B cell (primary cell): Measurements from ENCODE around the gene TSFM. TPM values are rescaled to one million over a fixed set of nuclear protein-coding genes. Genes with fewer than 3 reads are reported as not detected.

Source experiments
- ATAC-seq: fragments of 200-7000 bp; cut with Tn5 transposase; one replicate; pipeline ENCODE4 v1.10.0; 2021; ENCODE audit warnings: low read depth, mild to moderate bottlenecking, moderate number of reproducible peaks, moderate library complexity
- CTCF ChIA-PET: fragments of 350-600 bp; sonication (Branson Sonifier 250); formaldehyde crosslinking; loops from one replicate; lab custom pipeline; 2021; ENCODE audit warnings: antibody characterized with exemption, inconsistent platforms; lab: Charles Lee
- POLR2A ChIA-PET: fragments of 350-600 bp; sonication (Branson Sonifier 250); formaldehyde crosslinking; loops from one replicate; lab custom pipeline; 2021; ENCODE audit warnings: antibody characterized with exemption; lab: Charles Lee
- DNase-seq: peaks from one replicate; pipeline ENCODE4 v3.0.0; 2013
- H2AFZ ChIP-seq: 2 replicates; pipeline ENCODE4 v1.6.1; 2012; ENCODE audit warnings: mild to moderate bottlenecking, low read depth, low read length; ENCODE audit not compliant: insufficient read depth, poor library complexity, severe bottlenecking
- H3K27ac ChIP-seq, 2 donors: 1 replicate in 1 of 2; 2 replicates in 1 of 2; pipeline ENCODE4 v1.5.1; 2012 to 2013; ENCODE audit warnings: low read length in 2 of 2, mild to moderate bottlenecking in 2 of 2, moderate library complexity in 1 of 2
- H3K27me3 ChIP-seq, 4 experiments: fragments of 200-600 bp in 1 of 4; sonication (generic) in 1 of 4; replicated peaks in 1 of 4; 1 replicate in 2 of 4; 2 replicates in 2 of 4; pipeline versions ENCODE4 v1.6.1 to v1.7.0; 2013 to 2016; ENCODE audit warnings: low read length in 3 of 4, mild to moderate bottlenecking in 2 of 4, mixed read lengths in 1 of 4, moderate library complexity in 1 of 4; ENCODE audit not compliant: insufficient read depth in 4 of 4, control insufficient read depth in 3 of 4; ENCODE audit errors: control extremely low read depth in 1 of 4
- H3K36me3 ChIP-seq, 2 experiments: replicated peaks in 1 of 2; 1 replicate in 1 of 2; 2 replicates in 1 of 2; pipeline versions ENCODE4 v1.6.1 to v1.7.1; 2013; ENCODE audit warnings: low read length in 1 of 2; ENCODE audit not compliant: insufficient read depth in 2 of 2, control insufficient read depth in 1 of 2; ENCODE audit errors: control extremely low read depth in 1 of 2, extremely low read depth in 1 of 2
- H3K4me1 ChIP-seq, 2 donors: fragments of 200-600 bp in 1 of 2; sonication (generic) in 1 of 2; 1 replicate in 1 of 2; 2 replicates in 1 of 2; pipeline versions ENCODE4 v1.5.1 to v1.6.1; 2013 to 2017; ENCODE audit warnings: low read length in 2 of 2; ENCODE audit not compliant: control insufficient read depth in 2 of 2, insufficient read depth in 2 of 2
- H3K4me2 ChIP-seq: replicated peaks from 2 replicates; pipeline ENCODE3; 2012; ENCODE audit warnings: mild to moderate bottlenecking, low read depth, low read length; ENCODE audit not compliant: poor library complexity, severe bottlenecking
- H3K4me3 ChIP-seq, 5 experiments: fragments of 200-600 bp in 1 of 5; sonication (generic) in 1 of 5; 1 replicate in 3 of 5; 2 replicates in 2 of 5; pipeline versions ENCODE4 v1.5.1 to v1.7.0; 2011 to 2016; ENCODE audit warnings: low read length in 4 of 5, mild to moderate bottlenecking in 4 of 5, low read depth in 2 of 5, control low read depth in 1 of 5, moderate library complexity in 1 of 5; ENCODE audit not compliant: insufficient read depth in 1 of 5; ENCODE audit errors: control extremely low read depth in 1 of 5, extremely low read depth in 1 of 5
- H3K79me2 ChIP-seq: fragments of 200-600 bp; sonication (generic); one replicate; pipeline ENCODE4 v1.6.0; 2016; ENCODE audit warnings: low read length; ENCODE audit not compliant: control insufficient read depth, insufficient read depth
- H3K9ac ChIP-seq: fragments of 200-600 bp; sonication (generic); 2 replicates; pipeline ENCODE4 v1.6.1; 2017; ENCODE audit warnings: mild to moderate bottlenecking, low read length, moderate library complexity
- H3K9me3 ChIP-seq, 3 donors: one replicate each; pipeline versions ENCODE4 v1.6.1 to v1.7.1; 2013; ENCODE audit warnings: low read length in 2 of 3; ENCODE audit not compliant: control insufficient read depth in 2 of 3, insufficient read depth in 1 of 3; ENCODE audit errors: control extremely low read depth in 1 of 3
- H4K20me1 ChIP-seq: 2 replicates; pipeline ENCODE4 v1.6.0; 2012; ENCODE audit warnings: mild to moderate bottlenecking, low read length; ENCODE audit not compliant: insufficient read depth, control insufficient read depth, poor library complexity, severe bottlenecking
- H3K27ac Mint-ChIP-seq: one replicate; pipeline ENCODE4 v1.8.0; 2021; ENCODE audit warnings: mixed read lengths
- H3K27me3 Mint-ChIP-seq: one replicate; pipeline ENCODE4 v1.8.0; 2021; ENCODE audit warnings: mixed read lengths
- H3K4me1 Mint-ChIP-seq: one replicate; pipeline ENCODE4 v1.8.0; 2021; ENCODE audit warnings: mixed read lengths
- H3K4me3 Mint-ChIP-seq: one replicate; pipeline ENCODE4 v1.8.0; 2021; ENCODE audit warnings: mixed read lengths
- H3K9me3 Mint-ChIP-seq: one replicate; pipeline ENCODE4 v1.8.0; 2022; ENCODE audit warnings: mixed read lengths; ENCODE audit not compliant: insufficient read depth
- EZH2 ChIP-seq: IDR thresholded peaks from 2 replicates; pipeline ENCODE4 v1.6.1; 2012; ENCODE audit warnings: borderline replicate concordance, low read depth, mild to moderate bottlenecking, moderate library complexity, low read length; ENCODE audit not compliant: insufficient read depth, poor library complexity, severe bottlenecking
- WGBS: methylation state at CpG from one replicate; pipeline ENCODE4 v1.1.5; 2013; ENCODE audit warnings: missing lambda C conversion rate; ENCODE audit not compliant: insufficient coverage; 5-methylcytosine and 5-hydroxymethylcytosine counted together
- intact Hi-C: fragments of 100-400 bp; cut with micrococcal nuclease; formaldehyde crosslinking; loops from one replicate; pipeline ENCODE4 v1.10.0; 2022
- polyA plus RNA-seq: library from polyadenylated mRNA; depleted of rRNA; stranded (reverse); fragments of >200 nt; gene quantifications from 2 replicates; pipeline ENCODE4 v1.2.3, GENCODE V29; 2012
- total RNA-seq, 2 donors: library from RNA; stranded (reverse); fragments of 120-200 nt in 1 of 2; gene quantifications; 1 replicate in 1 of 2; 2 replicates in 1 of 2; pipeline versions ENCODE4 v1.2.3 to v1.2.4, GENCODE V29; 2013 to 2022
- TF ChIP-seq, protein P1 (sequence below): fragments of 200-600 bp; IDR thresholded peaks from one replicate; pipeline ENCODE4 v1.8.0; 2022; ENCODE audit warnings: antibody characterized with exemption, mild to moderate bottlenecking

TSFM gene
- total and polyA plus RNA-seq, 2 donors (not counting 1 experiment from before 2014, with no cell fraction given), result 5.6 to 20.9 TPM

GRCh38 chr12:57744777-57745484 lies 37.7 kb upstream of the TSFM start, which contains the start of gene TSPAN31:
TSS of gene TSPAN31 (plus strand) at chr12:57745039. CDS start at chr12:57745155, 116 bp downstream.
- peak within 1 kb of the TSS; percentile 92 for H3K4me3 Mint-ChIP-seq
- H3K27me3 Mint-ChIP-seq, result no peaks in the 10 kb centered on the region
- no peaks in the 10 kb centered on the region for H3K9me3 ChIP-seq
- intact Hi-C loops, result loop anchor here (1.0 to 5.0 kb wide), 4 partner anchors 7 to 113 kb away; partner anchors contain the start of genes B4GALNT1, CDK4, OS9 and TSFM
- peaks cover 33 to 52% of the 10 kb centered on the region in 2 donors for H3K4me1 ChIP-seq
- no peak for TF ChIP-seq EZH2
- TF ChIP-seq, protein P1, sequence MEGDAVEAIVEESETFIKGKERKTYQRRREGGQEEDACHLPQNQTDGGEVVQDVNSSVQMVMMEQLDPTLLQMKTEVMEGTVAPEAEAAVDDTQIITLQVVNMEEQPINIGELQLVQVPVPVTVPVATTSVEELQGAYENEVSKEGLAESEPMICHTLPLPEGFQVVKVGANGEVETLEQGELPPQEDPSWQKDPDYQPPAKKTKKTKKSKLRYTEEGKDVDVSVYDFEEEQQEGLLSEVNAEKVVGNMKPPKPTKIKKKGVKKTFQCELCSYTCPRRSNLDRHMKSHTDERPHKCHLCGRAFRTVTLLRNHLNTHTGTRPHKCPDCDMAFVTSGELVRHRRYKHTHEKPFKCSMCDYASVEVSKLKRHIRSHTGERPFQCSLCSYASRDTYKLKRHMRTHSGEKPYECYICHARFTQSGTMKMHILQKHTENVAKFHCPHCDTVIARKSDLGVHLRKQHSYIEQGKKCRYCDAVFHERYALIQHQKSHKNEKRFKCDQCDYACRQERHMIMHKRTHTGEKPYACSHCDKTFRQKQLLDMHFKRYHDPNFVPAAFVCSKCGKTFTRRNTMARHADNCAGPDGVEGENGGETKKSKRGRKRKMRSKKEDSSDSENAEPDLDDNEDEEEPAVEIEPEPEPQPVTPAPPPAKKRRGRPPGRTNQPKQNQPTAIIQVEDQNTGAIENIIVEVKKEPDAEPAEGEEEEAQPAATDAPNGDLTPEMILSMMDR, result no peak
- H2AFZ ChIP-seq, result peak within 1 kb of the TSS; percentile 74
- WGBS, result under 1% methylated on average over 21 of the region's 29 CpGs
- H4K20me1 ChIP-seq, result peaks cover 11% of the 10 kb centered on the region
- DNase-seq, result peak; percentile 97
- peaks cover 2 to 36% of the 10 kb centered on the region in 2 experiments for H3K36me3 ChIP-seq
- H3K27me3 ChIP-seq, result no peaks in the 10 kb centered on the region
- POLR2A ChIA-PET, result interaction anchor here (0.6 to 1.3 kb wide), 4 partner anchors 9 to 1109 kb away, joined by 3 to 7 read pairs (median 6); no protein-coding TSS in a partner anchor
- peaks cover 44% of the 10 kb centered on the region for H3K4me1 Mint-ChIP-seq
- peak within 1 kb of the TSS; percentile 80 to 94 for H3K27ac ChIP-seq
- peak within 1 kb of the TSS; percentile 68 to 90 (median 86) for H3K4me3 ChIP-seq
- no peaks in the 10 kb centered on the region for H3K9me3 Mint-ChIP-seq
- peak within 1 kb of the TSS; percentile 91 for H3K27ac Mint-ChIP-seq
- peak within 1 kb of the TSS; percentile 94 for H3K9ac ChIP-seq
- ATAC-seq, result peak; percentile 86
- CTCF ChIA-PET, result interaction anchor here (0.6 to 1.5 kb wide), 4 partner anchors 11 to 331 kb away, joined by 3 to 10 read pairs (median 6); no protein-coding TSS in a partner anchor
- peaks cover 51% of the 10 kb centered on the region for H3K79me2 ChIP-seq
- H3K4me2 ChIP-seq, result peak within 1 kb of the TSS; percentile 91

GRCh38 chr12:57745485-57745881 lies 37.1 kb upstream of the TSFM start:
- peak overlapping the region; percentile 80 to 94 for H3K27ac ChIP-seq
- no peaks in the 10 kb centered on the region for H3K27me3 Mint-ChIP-seq
- ATAC-seq (no peak), DNase-seq (no peak)
- H3K27me3 ChIP-seq, result no peaks in the 10 kb centered on the region
- H3K4me1 Mint-ChIP-seq, result peaks cover 47% of the 10 kb centered on the region
- H3K79me2 ChIP-seq, result peaks cover 50% of the 10 kb centered on the region
- WGBS, result 84% methylated on average over 3 of the region's 8 CpGs
- H2AFZ ChIP-seq, result peak overlapping the region; percentile 74
- H3K4me3 ChIP-seq, result peak overlapping the region; percentile 68 to 90 (median 86)
- peak overlapping the region; percentile 91 for H3K27ac Mint-ChIP-seq
- peak overlapping the region; percentile 94 for H3K9ac ChIP-seq
- peaks cover 29 to 47% of the 10 kb centered on the region in 2 donors for H3K4me1 ChIP-seq
- peaks cover 5% of the 10 kb centered on the region for H4K20me1 ChIP-seq
- peak overlapping the region; percentile 91 for H3K4me2 ChIP-seq
- intact Hi-C loops, result no loop called here
- H3K4me3 Mint-ChIP-seq, result peak overlapping the region; percentile 92
- CTCF ChIA-PET, result interaction anchor here (0.8 to 1.5 kb wide), 4 partner anchors 11 to 162 kb away, joined by 3 to 10 read pairs (median 6); partner anchors contain the start of gene OS9
- H3K9me3 Mint-ChIP-seq, result no peaks in the 10 kb centered on the region
- H3K36me3 ChIP-seq, result peaks cover 2 to 36% of the 10 kb centered on the region in 2 experiments
- TF ChIP-seq, protein P1, result no peak
- no peak for TF ChIP-seq EZH2
- H3K9me3 ChIP-seq, result no peaks in the 10 kb centered on the region
- POLR2A ChIA-PET, result interaction anchor here (0.6 to 1.3 kb wide), 2 partner anchors 11 to 1109 kb away, joined by 4 to 7 read pairs; no protein-coding TSS in a partner anchor
